Putamen (tissue), 1 donor: ENCODE measurements around the gene VEPH1.
"Not testable (repeated sequence)": the region's sequence is repeated elsewhere in the genome, so short reads cannot be mapped to it uniquely, and the experiment has no call there.

ENCODE experiments used
- DNase-seq: peaks from one replicate; pipeline ENCODE4 v3.0.0-alpha.2; 2016; ENCODE audit warnings: low spot score

VEPH1 gene

GRCh38 chr3:157387708-157388435 is 115.3 kb downstream of the VEPH1 start:
- DNase-seq, result no peak

GRCh38 chr3:157384491-157384890 is 118.7 kb downstream of the VEPH1 start:
- no peak for DNase-seq

- no peak for DNase-seq
These were observed 119.2 kb downstream of the VEPH1 start for GRCh38 chr3:157384031-157384430.

GRCh38 chr3:157381606-157382005 is 121.6 kb downstream of the VEPH1 start:
- no peak for DNase-seq

- DNase-seq, result no peak
These were observed 123.6 kb downstream of the VEPH1 start for GRCh38 chr3:157379525-157380140.

- DNase-seq, result no peak
These were observed 126.5 kb downstream of the VEPH1 start for GRCh38 chr3:157376603-157377300.

GRCh38 chr3:157375342-157375986 is 127.8 kb downstream of the VEPH1 start:
- no peak for DNase-seq

GRCh38 chr3:157374933-157375332 is 128.3 kb downstream of the VEPH1 start:
- DNase-seq, result no peak

- DNase-seq, result no peak
These were observed 129.4 kb downstream of the VEPH1 start for GRCh38 chr3:157373783-157374182.

- no peak for DNase-seq
These were observed 132.3 kb downstream of the VEPH1 start for GRCh38 chr3:157370867-157371266.

GRCh38 chr3:157369727-157370421 is 133.3 kb downstream of the VEPH1 start:
- no peak for DNase-seq

- no peak for DNase-seq
These were observed 135.0 kb downstream of the VEPH1 start for GRCh38 chr3:157368171-157368570.

GRCh38 chr3:157363393-157363792 is 139.8 kb downstream of the VEPH1 start:
- no peak for DNase-seq

- no peak for DNase-seq
These were observed 140.9 kb downstream of the VEPH1 start for GRCh38 chr3:157362348-157362747.

- DNase-seq, result no peak
These were observed 143.2 kb downstream of the VEPH1 start for GRCh38 chr3:157360044-157360443.

GRCh38 chr3:157356541-157356940 is 146.7 kb downstream of the VEPH1 start:
- no peak for DNase-seq

GRCh38 chr3:157355276-157355675 is 147.9 kb downstream of the VEPH1 start:
- DNase-seq, result no peak

- DNase-seq, result no peak
These were observed 148.5 kb downstream of the VEPH1 start for GRCh38 chr3:157354722-157355121.

- no peak for DNase-seq
These were observed 149.0 kb downstream of the VEPH1 start for GRCh38 chr3:157354254-157354653.

- DNase-seq, result no peak
These were observed 149.6 kb downstream of the VEPH1 start for GRCh38 chr3:157353652-157354051.

- no peak for DNase-seq
These were observed 151.2 kb downstream of the VEPH1 start for GRCh38 chr3:157351981-157352380.

- DNase-seq, result not testable (repeated sequence)
These were observed 152.6 kb downstream of the VEPH1 start for GRCh38 chr3:157350651-157351050.
